ENCODE measurements around the gene ARNT2. TPM values are rescaled to one million over a fixed set of nuclear protein-coding genes. Genes with fewer than 3 reads are reported as not detected.

The ARNT2 gene
- total RNA-seq, 1 experiment from 2014 or later: not detected

- DNase-seq (ENCODE audit: low spot score): no peak
- in situ Hi-C loops (cut with HindIII; ENCODE audit: low sequenced_read_pairs): no loop called here
Measured at GRCh38 chr15:80436511-80437307, 32.5 kb downstream of the ARNT2 start.

GRCh38 chr15:80437334-80437891 lies 33.2 kb downstream of the ARNT2 start:
- in situ Hi-C loops (cut with HindIII; ENCODE audit: low sequenced_read_pairs): no loop called here

GRCh38 chr15:80439140-80439539 lies 35.0 kb downstream of the ARNT2 start:
- in situ Hi-C loops (cut with HindIII; ENCODE audit: low sequenced_read_pairs): no loop called here
- no peak for DNase-seq (ENCODE audit: low spot score)

More at GRCh38 chr15:80437334-80437891, 33.2 kb downstream of the ARNT2 start:
- no peak for DNase-seq (ENCODE audit: low spot score)

GRCh38 chr15:80440024-80440423 lies 35.8 kb downstream of the ARNT2 start:
- in situ Hi-C loops (cut with HindIII; ENCODE audit: low sequenced_read_pairs): no loop called here
- DNase-seq (ENCODE audit: low spot score): no peak

GRCh38 chr15:80441041-80441440 lies 36.9 kb downstream of the ARNT2 start:
- DNase-seq (ENCODE audit: low spot score): no peak
- in situ Hi-C loops (cut with HindIII; ENCODE audit: low sequenced_read_pairs): no loop called here

- DNase-seq (ENCODE audit: low spot score): no peak
- in situ Hi-C loops (cut with HindIII; ENCODE audit: low sequenced_read_pairs): no loop called here
Measured at GRCh38 chr15:80441714-80442113, 37.5 kb downstream of the ARNT2 start.

GRCh38 chr15:80442728-80443403 lies 38.7 kb downstream of the ARNT2 start:
- in situ Hi-C loops (cut with HindIII; ENCODE audit: low sequenced_read_pairs): no loop called here
- DNase-seq (ENCODE audit: low spot score): no peak

GRCh38 chr15:80444680-80445251 lies 40.6 kb downstream of the ARNT2 start:
- in situ Hi-C loops (cut with HindIII; ENCODE audit: low sequenced_read_pairs): no loop called here

GRCh38 chr15:80445300-80446041 lies 41.3 kb downstream of the ARNT2 start:
- in situ Hi-C loops (cut with HindIII; ENCODE audit: low sequenced_read_pairs): no loop called here
- no peak for DNase-seq (ENCODE audit: low spot score)

More at GRCh38 chr15:80444680-80445251, 40.6 kb downstream of the ARNT2 start:
- DNase-seq (ENCODE audit: low spot score): no peak

- DNase-seq (ENCODE audit: low spot score): no peak
- in situ Hi-C loops (cut with HindIII; ENCODE audit: low sequenced_read_pairs): no loop called here
Measured at GRCh38 chr15:80447077-80447476, 42.9 kb downstream of the ARNT2 start.

- DNase-seq (ENCODE audit: low spot score): no peak
- in situ Hi-C loops (cut with HindIII; ENCODE audit: low sequenced_read_pairs): no loop called here
Measured at GRCh38 chr15:80449825-80450224, 45.6 kb downstream of the ARNT2 start.

- in situ Hi-C loops (cut with HindIII; ENCODE audit: low sequenced_read_pairs): no loop called here
- peak; percentile 32 for DNase-seq (ENCODE audit: low spot score)
Measured at GRCh38 chr15:80450811-80451321, 46.7 kb downstream of the ARNT2 start.

GRCh38 chr15:80452166-80452565 lies 48.0 kb downstream of the ARNT2 start:
- DNase-seq (ENCODE audit: low spot score): no peak
- in situ Hi-C loops (cut with HindIII; ENCODE audit: low sequenced_read_pairs): no loop called here

- DNase-seq (ENCODE audit: low spot score): peak; percentile 32
- in situ Hi-C loops (cut with HindIII; ENCODE audit: low sequenced_read_pairs): no loop called here
Measured at GRCh38 chr15:80455051-80455648, 51.0 kb downstream of the ARNT2 start.

- peak; percentile 86 for DNase-seq (ENCODE audit: low spot score)
- in situ Hi-C loops (cut with HindIII; ENCODE audit: low sequenced_read_pairs): no loop called here
Measured at GRCh38 chr15:80455668-80456442, 51.7 kb downstream of the ARNT2 start.

- in situ Hi-C loops (cut with HindIII; ENCODE audit: low sequenced_read_pairs): no loop called here
- no peak for DNase-seq (ENCODE audit: low spot score)
Measured at GRCh38 chr15:80456517-80457492, 52.6 kb downstream of the ARNT2 start.

- in situ Hi-C loops (cut with HindIII; ENCODE audit: low sequenced_read_pairs): no loop called here
- no peak for DNase-seq (ENCODE audit: low spot score)
Measured at GRCh38 chr15:80457896-80458295, 53.7 kb downstream of the ARNT2 start.
